Thyroid gland (tissue), 4 donors: ENCODE data around the gene POMZP3. TPM values are rescaled to one million over a fixed set of nuclear protein-coding genes. Genes with fewer than 3 reads are reported as not detected.
A peak's percentile ranks its signal among the peaks of the same experiment; 100 is the strongest.
"Not testable (repeated sequence)": the region's sequence is repeated elsewhere in the genome, so short reads cannot be mapped to it uniquely, and the experiment has no call there.

ENCODE experiments used
- DNase-seq, 2 donors: peaks; one replicate each; pipeline ENCODE4 v3.0.0-alpha.2; 2019
- H3K27ac ChIP-seq, 3 donors: fragments of 200-600 bp; sonication (generic); 1 replicate in 2 of 3; 2 replicates in 1 of 3; pipeline ENCODE4 v1.5.1; 2016 to 2019; ENCODE audit warnings: mild to moderate bottlenecking in 1 of 3, moderate library complexity in 1 of 3
- H3K27me3 ChIP-seq: fragments of 200-600 bp; sonication (generic); one replicate; pipeline ENCODE4 v1.5.1; 2019
- H3K36me3 ChIP-seq, 2 donors: fragments of 200-600 bp; sonication (generic); one replicate each; pipeline ENCODE4 v1.5.1; 2016 to 2019
- H3K4me1 ChIP-seq, 2 donors: fragments of 200-600 bp; sonication (generic); one replicate each; pipeline ENCODE4 v1.5.1; 2017 to 2019
- H3K4me3 ChIP-seq, 3 donors: fragments of 200-600 bp; sonication (generic); replicated peaks in 1 of 3; 1 replicate in 2 of 3; 2 replicates in 1 of 3; pipeline ENCODE4 v1.5.1; 2016; ENCODE audit warnings: mild to moderate bottlenecking in 1 of 3
- H3K9me3 ChIP-seq: fragments of 200-600 bp; sonication (generic); one replicate; pipeline ENCODE4 v1.5.1; 2017
- CTCF ChIP-seq, 6 experiments: fragments of 200-600 bp in 3 of 6; fragments of 450-650 bp in 3 of 6; sonication (generic) in 3 of 6; IDR thresholded peaks; one replicate each; pipeline ENCODE4 v1.5.1; 2016 to 2019; ENCODE audit warnings: antibody characterized with exemption in 6 of 6, mild to moderate bottlenecking in 2 of 6, inconsistent platforms in 1 of 6, moderate library complexity in 1 of 6
- POLR2A ChIP-seq, 2 donors: fragments of 450-650 bp; IDR thresholded peaks; one replicate each; pipeline ENCODE4 v1.6.1; 2017; ENCODE audit warnings: antibody characterized with exemption in 2 of 2, mild to moderate bottlenecking in 2 of 2, moderate library complexity in 1 of 2
- WGBS, 2 donors: methylation state at CpG; one replicate each; pipeline ENCODE4 v1.1.5; 2017; 5-methylcytosine and 5-hydroxymethylcytosine counted together
- intact Hi-C: fragments of 100-400 bp; cut with DNase I; formaldehyde crosslinking; loops from one replicate; pipeline ENCODE4 v1.15.1; 2023
- total RNA-seq, 4 donors: library from RNA; depleted of rRNA; stranded (reverse); fragments of >200 nt; gene quantifications; one replicate each; pipeline ENCODE4 v1.2.3, GENCODE V29; 2016

Gene POMZP3
- total RNA-seq: 1 to 10 TPM; 2.7 to 5.3 (median 4.4) TPM

- H3K4me3 ChIP-seq: peak within 1 kb of the TSS in 2 of 3 donors; percentile 49 to 73
- 2% methylated on average over 15 of the region's 78 CpGs; no CpG with 5 or more reads in 1 of the 2 donors for WGBS, 2 donors
- H3K4me1 ChIP-seq: not testable (repeated sequence)
Observed at GRCh38 chr7:76626989-76627642, at the start of gene POMZP3. Gene POMZP3, minus strand, starts transcription at chr7:76627279. Its CDS starts 1,215 bp downstream, at chr7:76626064.

GRCh38 chr7:76675783-76676182, 48.7 kb upstream of the POMZP3 start:
- H3K4me1 ChIP-seq, H3K27me3 ChIP-seq, H3K9me3 ChIP-seq, H3K27ac ChIP-seq, H3K4me3 ChIP-seq, H3K36me3 ChIP-seq, intact Hi-C loops, DNase-seq: not testable (repeated sequence)
- WGBS, 2 donors: 74 to 97% methylated on average over 2 of the region's 2 CpGs

More at GRCh38 chr7:76626989-76627642, at the start of gene POMZP3:
- peak; percentile 8 to 33 for DNase-seq
- intact Hi-C loops, H3K36me3 ChIP-seq, H3K9me3 ChIP-seq, H3K27me3 ChIP-seq: not testable (repeated sequence)
- H3K27ac ChIP-seq: peak within 1 kb of the TSS; percentile 74 to 83 (median 81)
- peak in 1 of 2 donors; percentile 52 for TF ChIP-seq POLR2A (IDR thresholded peaks at IDR 0.05)

GRCh38 chr7:76673346-76673745, 46.3 kb upstream of the POMZP3 start:
- H3K27ac ChIP-seq, H3K36me3 ChIP-seq, H3K27me3 ChIP-seq, H3K9me3 ChIP-seq, H3K4me1 ChIP-seq, DNase-seq, H3K4me3 ChIP-seq, intact Hi-C loops: not testable (repeated sequence)
- WGBS, 2 donors: 88 to 91% methylated on average over 5 of the region's 5 CpGs

GRCh38 chr7:76659212-76659611, 32.1 kb upstream of the POMZP3 start:
- H3K4me1 ChIP-seq, H3K9me3 ChIP-seq, H3K4me3 ChIP-seq, H3K36me3 ChIP-seq, DNase-seq, intact Hi-C loops, H3K27me3 ChIP-seq, H3K27ac ChIP-seq: not testable (repeated sequence)

GRCh38 chr7:76656425-76656824, 29.3 kb upstream of the POMZP3 start:
- H3K9me3 ChIP-seq, H3K27ac ChIP-seq, H3K36me3 ChIP-seq, H3K4me3 ChIP-seq, DNase-seq, intact Hi-C loops, H3K27me3 ChIP-seq, H3K4me1 ChIP-seq: not testable (repeated sequence)
- 64 to 67% methylated on average over 2 of the region's 2 CpGs for WGBS, 2 donors

- H3K4me1 ChIP-seq, H3K27me3 ChIP-seq, H3K36me3 ChIP-seq, intact Hi-C loops, H3K27ac ChIP-seq, DNase-seq, H3K9me3 ChIP-seq, H3K4me3 ChIP-seq: not testable (repeated sequence)
- 33% methylated on average over 1 of the region's 5 CpGs; no CpG with 5 or more reads in 1 of the 2 donors for WGBS, 2 donors
Observed at GRCh38 chr7:76642620-76643019, 15.5 kb upstream of the POMZP3 start.

- H3K36me3 ChIP-seq, intact Hi-C loops, H3K27me3 ChIP-seq, H3K27ac ChIP-seq, H3K9me3 ChIP-seq, DNase-seq, H3K4me1 ChIP-seq, H3K4me3 ChIP-seq: not testable (repeated sequence)
- TF ChIP-seq CTCF (IDR thresholded peaks at IDR 0.05): peak in 3 of 6 experiments; percentile 18 to 44 (median 26)
- 6 to 28% methylated on average over 5 to 7 of the region's 7 CpGs for WGBS, 2 donors
Observed at GRCh38 chr7:76637061-76637691, 10.1 kb upstream of the POMZP3 start.

GRCh38 chr7:76626581-76626980, 498 bp downstream of the POMZP3 start:
- H3K27ac ChIP-seq, H3K9me3 ChIP-seq, H3K36me3 ChIP-seq, H3K4me1 ChIP-seq, intact Hi-C loops, H3K27me3 ChIP-seq: not testable (repeated sequence)
- 0 to 1% methylated on average over 8 to 10 of the region's 34 CpGs for WGBS, 2 donors
- H3K4me3 ChIP-seq: peak overlapping the region in 1 of 3 donors; percentile 49
- peak in 1 of 2 donors; percentile 28 for DNase-seq

- WGBS, 2 donors: 80 to 81% methylated on average over 4 of the region's 13 CpGs
- H3K4me3 ChIP-seq, intact Hi-C loops, H3K27ac ChIP-seq, H3K27me3 ChIP-seq, DNase-seq, H3K36me3 ChIP-seq, H3K4me1 ChIP-seq, H3K9me3 ChIP-seq: not testable (repeated sequence)
Observed at GRCh38 chr7:76619439-76620190, 7.5 kb downstream of the POMZP3 start.

GRCh38 chr7:76613783-76614182, 13.3 kb downstream of the POMZP3 start:
- H3K4me3 ChIP-seq, H3K9me3 ChIP-seq, H3K36me3 ChIP-seq, H3K4me1 ChIP-seq, H3K27ac ChIP-seq, intact Hi-C loops, H3K27me3 ChIP-seq: not testable (repeated sequence)
- peak in 1 of 2 donors; percentile 69 for DNase-seq
- 0% methylated on average over 2 of the region's 3 CpGs; no CpG with 5 or more reads in 1 of the 2 donors for WGBS, 2 donors

GRCh38 chr7:76612232-76612631, 14.8 kb downstream of the POMZP3 start:
- H3K4me3 ChIP-seq, H3K27ac ChIP-seq, intact Hi-C loops, H3K27me3 ChIP-seq, DNase-seq, H3K9me3 ChIP-seq, H3K36me3 ChIP-seq, H3K4me1 ChIP-seq: not testable (repeated sequence)
- no CpG with 5 or more reads among the region's 3 CpGs for WGBS, 2 donors
